Astrocyte (in vitro differentiated cells and primary cell): ENCODE results near the gene PPP1R14B.

ENCODE experiments used
- CTCF ChIP-seq: IDR thresholded peaks from 2 replicates; pipeline ENCODE4 v1.5.1; 2011; ENCODE audit warnings: low read depth, mild to moderate bottlenecking, inconsistent platforms, low read length, moderate library complexity; ENCODE audit not compliant: insufficient read depth
- EZH2 ChIP-seq: IDR thresholded peaks from 2 replicates; pipeline ENCODE4 v1.6.1; 2012; ENCODE audit warnings: mild to moderate bottlenecking, low read length, inconsistent platforms; ENCODE audit not compliant: insufficient read depth

- TF ChIP-seq CTCF (no peak), EZH2 (no peak)
These were observed 20.2 kb downstream of the PPP1R14B start for GRCh38 chr11:64226507-64227051.
